BE2C (cell line): ENCODE data around the gene PEMT.

Source experiments
- DNase-seq: peaks from one replicate; pipeline ENCODE4 v3.0.0-alpha.2; 2020
- H3K27me3 ChIP-seq: fragments of 250-450 bp; sonication (Bioruptor Pico); 2 replicates; pipeline ENCODE4 v1.5.1; 2020; ENCODE audit warnings: mild to moderate bottlenecking
- H3K36me3 ChIP-seq: fragments of 250-450 bp; sonication (Bioruptor Pico); 2 replicates; pipeline ENCODE4 v1.5.1; 2020; ENCODE audit warnings: mild to moderate bottlenecking
- H3K4me1 ChIP-seq: fragments of 250-450 bp; sonication (Bioruptor Pico); 2 replicates; pipeline ENCODE4 v1.5.1; 2020
- H3K4me3 ChIP-seq: 2 replicates; pipeline ENCODE4 v1.5.1; 2011; ENCODE audit warnings: low read depth, low read length
- H3K9me3 ChIP-seq: fragments of 250-450 bp; sonication (Bioruptor Pico); 2 replicates; pipeline ENCODE4 v1.5.1; 2020
- CTCF ChIP-seq: IDR thresholded peaks from 2 replicates; pipeline ENCODE4 v1.5.1; 2012; ENCODE audit warnings: mild to moderate bottlenecking, low read depth, low read length

The PEMT gene

GRCh38 chr17:17532991-17533390, 58.5 kb downstream of the PEMT start:
- H3K9me3 ChIP-seq, result no peaks in the 10 kb centered on the region
- H3K36me3 ChIP-seq, result no peaks in the 10 kb centered on the region
- no peak for TF ChIP-seq CTCF
- H3K27me3 ChIP-seq, result no peaks in the 10 kb centered on the region
- DNase-seq, result no peak
- no peak overlapping the region for H3K4me3 ChIP-seq
- H3K4me1 ChIP-seq, result peaks cover 7% of the 10 kb centered on the region

GRCh38 chr17:17531156-17531555, 60.4 kb downstream of the PEMT start:
- Histone ChIP-seq H3K36me3 (no peaks in the 10 kb centered on the region), H3K9me3 (no peaks in the 10 kb centered on the region), H3K4me3 (no peak overlapping the region), H3K4me1 (no peaks in the 10 kb centered on the region), H3K27me3 (no peaks in the 10 kb centered on the region)
- DNase-seq, result no peak
- no peak for TF ChIP-seq CTCF

GRCh38 chr17:17528696-17529652, 62.5 kb downstream of the PEMT start:
- DNase-seq, result peak; percentile 1
- H3K4me3 ChIP-seq, result no peak overlapping the region
- H3K27me3 ChIP-seq, result no peaks in the 10 kb centered on the region
- no peaks in the 10 kb centered on the region for H3K4me1 ChIP-seq
- no peaks in the 10 kb centered on the region for H3K36me3 ChIP-seq
- H3K9me3 ChIP-seq, result no peaks in the 10 kb centered on the region
- TF ChIP-seq CTCF, result no peak

GRCh38 chr17:17527956-17528500, 63.5 kb downstream of the PEMT start:
- no peaks in the 10 kb centered on the region for H3K9me3 ChIP-seq
- H3K4me1 ChIP-seq, result no peaks in the 10 kb centered on the region
- H3K4me3 ChIP-seq, result no peak overlapping the region
- H3K36me3 ChIP-seq, result no peaks in the 10 kb centered on the region
- DNase-seq, result peak; percentile 4
- no peak for TF ChIP-seq CTCF
- no peaks in the 10 kb centered on the region for H3K27me3 ChIP-seq

- DNase-seq, result peak; percentile 2
- Histone ChIP-seq H3K4me3 (no peak overlapping the region), H3K27me3 (no peaks in the 10 kb centered on the region), H3K9me3 (no peaks in the 10 kb centered on the region), H3K4me1 (peaks cover 5% of the 10 kb centered on the region; the same call in 1 of the 2 replicates), H3K36me3 (no peaks in the 10 kb centered on the region)
- TF ChIP-seq CTCF, result no peak
These were observed 64.0 kb downstream of the PEMT start for GRCh38 chr17:17527534-17527933.

GRCh38 chr17:17526369-17526768, 65.1 kb downstream of the PEMT start:
- no peak for TF ChIP-seq CTCF
- no peaks in the 10 kb centered on the region for H3K27me3 ChIP-seq
- no peaks in the 10 kb centered on the region for H3K36me3 ChIP-seq
- no peak overlapping the region for H3K4me3 ChIP-seq
- H3K4me1 ChIP-seq, result peaks cover 6% of the 10 kb centered on the region; the same call in 1 of the 2 replicates
- H3K9me3 ChIP-seq, result no peaks in the 10 kb centered on the region
- DNase-seq, result no peak
